Measurements from ENCODE around the gene NVL.

DNA sequence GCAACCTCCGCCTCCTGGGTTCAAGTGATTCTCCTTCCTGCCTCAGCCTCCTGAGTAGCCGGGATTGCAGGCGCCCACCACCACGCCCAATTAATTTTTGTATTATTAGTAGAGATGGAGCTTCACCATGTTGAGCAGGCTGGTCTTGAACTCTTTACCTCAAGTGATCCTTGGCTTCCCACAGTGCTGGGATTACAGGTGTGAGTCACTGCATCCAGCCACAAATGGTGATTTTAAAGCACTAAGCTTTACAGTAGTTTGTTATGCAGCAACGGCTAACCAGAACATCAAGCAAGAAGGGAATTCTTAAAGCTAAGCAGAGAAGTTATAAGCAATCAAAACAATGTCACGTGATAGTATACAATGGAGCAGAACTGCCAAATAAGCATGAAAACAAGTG lies 65.7 kb downstream of the NVL start:
- TF ChIP-seq GATA1 (IDR thresholded peaks at IDR 0.05; ENCODE audit: low read depth, low read length) = no peak
- TF ChIP-seq POLR2A (IDR thresholded peaks at IDR 0.05; ENCODE audit: low read length) = no peak
